T-helper 17 cell (primary cell): Measurements from ENCODE around the gene EIF4G3. TPM values are rescaled to one million over a fixed set of nuclear protein-coding genes. Genes with fewer than 3 reads are reported as not detected.
"Not testable (repeated sequence)": the region's sequence is repeated elsewhere in the genome, so short reads cannot be mapped to it uniquely, and the experiment has no call there.

Source experiments
- ATAC-seq: fragments of 150-1000 bp; cut with Tn5 transposase; 2 replicates; pipeline ENCODE4 v1.10.0; 2021; ENCODE audit warnings: mild to moderate bottlenecking, moderate library complexity
- DNase-seq, 3 donors: peaks; one replicate each; pipeline versions ENCODE4 v3.0.0 to v3.0.0-alpha.2; 2020 to 2021
- H3K9me3 ChIP-seq: one replicate; pipeline ENCODE4 v1.7.0; 2013; ENCODE audit warnings: low read length, mild to moderate bottlenecking; ENCODE audit not compliant: control insufficient read depth, poor library complexity, severe bottlenecking
- H3K27ac Mint-ChIP-seq: one replicate; pipeline ENCODE4 v1.8.0; 2022; ENCODE audit warnings: mild to moderate bottlenecking, moderate library complexity, mixed read lengths
- H3K27me3 Mint-ChIP-seq: one replicate; pipeline ENCODE4 v1.8.0; 2022; ENCODE audit warnings: mixed read lengths
- H3K36me3 Mint-ChIP-seq: one replicate; pipeline ENCODE4 v1.8.0; 2022; ENCODE audit warnings: low read depth, mixed read lengths
- H3K4me1 Mint-ChIP-seq: one replicate; pipeline ENCODE4 v1.8.0; 2022; ENCODE audit warnings: mild to moderate bottlenecking, mixed read lengths
- H3K4me3 Mint-ChIP-seq: one replicate; pipeline ENCODE4 v1.8.0; 2022; ENCODE audit warnings: mild to moderate bottlenecking, moderate library complexity, mixed read lengths
- total RNA-seq, 4 donors: library from RNA in 2 of 4; stranded (reverse) in 2 of 4; gene quantifications; one replicate each; pipeline ENCODE4 v1.2.3 and lab custom pipeline; 2022 to 2026

The EIF4G3 gene
- total RNA-seq, 2 donors from 2014 or later: 29.4 to 34.2 TPM

- Mint-ChIP-seq H3K4me1 (peaks cover 15% of the 10 kb centered on the region), H3K27ac (peak overlapping the region; percentile 45), H3K4me3 (no peak overlapping the region), H3K36me3 (peaks cover 9% of the 10 kb centered on the region), H3K27me3 (no peaks in the 10 kb centered on the region)
- ATAC-seq (no peak), DNase-seq (no peak)
- no peaks in the 10 kb centered on the region for H3K9me3 ChIP-seq
Measured at GRCh38 chr1:21157868-21158267, 18.8 kb downstream of the EIF4G3 start.

GRCh38 chr1:21157054-21157453, 19.6 kb downstream of the EIF4G3 start:
- no peaks in the 10 kb centered on the region for H3K9me3 ChIP-seq
- DNase-seq: no peak
- no peaks in the 10 kb centered on the region for H3K27me3 Mint-ChIP-seq
- H3K27ac Mint-ChIP-seq: peak overlapping the region; percentile 45
- peaks cover 15% of the 10 kb centered on the region for H3K4me1 Mint-ChIP-seq
- H3K4me3 Mint-ChIP-seq: no peak overlapping the region
- H3K36me3 Mint-ChIP-seq: peaks cover 9% of the 10 kb centered on the region
- ATAC-seq: no peak

- Mint-ChIP-seq H3K27me3 (no peaks in the 10 kb centered on the region), H3K4me3 (no peak overlapping the region), H3K4me1 (peaks cover 17% of the 10 kb centered on the region), H3K27ac (no peak overlapping the region), H3K36me3 (peaks cover 9% of the 10 kb centered on the region)
- DNase-seq (no peak), ATAC-seq (no peak)
- H3K9me3 ChIP-seq: no peaks in the 10 kb centered on the region
Measured at GRCh38 chr1:21156019-21156418, 20.7 kb downstream of the EIF4G3 start.

- Mint-ChIP-seq H3K4me1 (peaks cover 12% of the 10 kb centered on the region), H3K27ac (peak overlapping the region; percentile 39), H3K4me3 (no peak overlapping the region), H3K36me3 (peaks cover 5% of the 10 kb centered on the region), H3K27me3 (no peaks in the 10 kb centered on the region)
- ATAC-seq (no peak), DNase-seq (no peak)
- H3K9me3 ChIP-seq: no peaks in the 10 kb centered on the region
Measured at GRCh38 chr1:21154717-21155116, 22.0 kb downstream of the EIF4G3 start.

GRCh38 chr1:21153388-21153787, 23.3 kb downstream of the EIF4G3 start:
- DNase-seq: no peak
- peak overlapping the region; percentile 47 for H3K27ac Mint-ChIP-seq
- no peak overlapping the region for H3K4me3 Mint-ChIP-seq
- H3K27me3 Mint-ChIP-seq: no peaks in the 10 kb centered on the region
- ATAC-seq: no peak
- no peaks in the 10 kb centered on the region for H3K9me3 ChIP-seq
- peaks cover 13% of the 10 kb centered on the region for H3K4me1 Mint-ChIP-seq
- peaks cover 3% of the 10 kb centered on the region for H3K36me3 Mint-ChIP-seq

- Mint-ChIP-seq H3K27ac (no peak overlapping the region), H3K27me3 (no peaks in the 10 kb centered on the region), H3K4me1 (peaks cover 13% of the 10 kb centered on the region), H3K36me3 (peaks cover 3% of the 10 kb centered on the region), H3K4me3 (no peak overlapping the region)
- DNase-seq: no peak
- no peak for ATAC-seq
- no peaks in the 10 kb centered on the region for H3K9me3 ChIP-seq
Measured at GRCh38 chr1:21152423-21153100, 24.1 kb downstream of the EIF4G3 start.

- Mint-ChIP-seq H3K27ac (peak overlapping the region; percentile 11), H3K4me3 (no peak overlapping the region), H3K27me3 (no peaks in the 10 kb centered on the region), H3K36me3 (no peaks in the 10 kb centered on the region), H3K4me1 (peaks cover 5% of the 10 kb centered on the region)
- no peak for DNase-seq
- no peaks in the 10 kb centered on the region for H3K9me3 ChIP-seq
- ATAC-seq: no peak
Measured at GRCh38 chr1:21149855-21150432, 26.8 kb downstream of the EIF4G3 start.

- Mint-ChIP-seq H3K27me3 (no peaks in the 10 kb centered on the region), H3K27ac (peak overlapping the region; percentile 11), H3K36me3 (no peaks in the 10 kb centered on the region), H3K4me1 (peaks cover 5% of the 10 kb centered on the region), H3K4me3 (no peak overlapping the region)
- ATAC-seq (no peak), DNase-seq (no peak)
- H3K9me3 ChIP-seq: no peaks in the 10 kb centered on the region
Measured at GRCh38 chr1:21149430-21149854, 27.3 kb downstream of the EIF4G3 start.

GRCh38 chr1:21143752-21144151, 32.9 kb downstream of the EIF4G3 start:
- H3K9me3 ChIP-seq: no peaks in the 10 kb centered on the region
- Mint-ChIP-seq H3K36me3 (peaks cover 2% of the 10 kb centered on the region), H3K27ac (no peak overlapping the region), H3K27me3 (no peaks in the 10 kb centered on the region), H3K4me1 (no peaks in the 10 kb centered on the region), H3K4me3 (no peak overlapping the region)
- DNase-seq (no peak), ATAC-seq (no peak)

GRCh38 chr1:21143138-21143537, 33.6 kb downstream of the EIF4G3 start:
- Mint-ChIP-seq H3K36me3 (peaks cover 2% of the 10 kb centered on the region), H3K4me1 (peaks cover under 1% of the 10 kb centered on the region), H3K27ac (no peak overlapping the region), H3K4me3 (no peak overlapping the region), H3K27me3 (no peaks in the 10 kb centered on the region)
- DNase-seq (no peak), ATAC-seq (no peak)
- H3K9me3 ChIP-seq: no peaks in the 10 kb centered on the region

- Mint-ChIP-seq H3K27me3 (no peaks in the 10 kb centered on the region), H3K27ac (no peak overlapping the region), H3K4me3 (no peak overlapping the region), H3K36me3 (peaks cover 4% of the 10 kb centered on the region), H3K4me1 (peaks cover 5% of the 10 kb centered on the region)
- ATAC-seq (no peak), DNase-seq (no peak)
- no peaks in the 10 kb centered on the region for H3K9me3 ChIP-seq
Measured at GRCh38 chr1:21141030-21141429, 35.7 kb downstream of the EIF4G3 start.

GRCh38 chr1:21139601-21140000, 37.1 kb downstream of the EIF4G3 start:
- peaks cover 4% of the 10 kb centered on the region for H3K36me3 Mint-ChIP-seq
- peaks cover 5% of the 10 kb centered on the region for H3K4me1 Mint-ChIP-seq
- DNase-seq (no peak), ATAC-seq (no peak)
- H3K4me3 Mint-ChIP-seq: no peak overlapping the region
- H3K27me3 Mint-ChIP-seq: no peaks in the 10 kb centered on the region
- no peak overlapping the region for H3K27ac Mint-ChIP-seq
- no peaks in the 10 kb centered on the region for H3K9me3 ChIP-seq

- H3K4me3 Mint-ChIP-seq, DNase-seq, ATAC-seq, H3K9me3 ChIP-seq, H3K36me3 Mint-ChIP-seq, H3K27ac Mint-ChIP-seq, H3K4me1 Mint-ChIP-seq, H3K27me3 Mint-ChIP-seq: not testable (repeated sequence)
Measured at GRCh38 chr1:21136344-21136743, 40.4 kb downstream of the EIF4G3 start.

- H3K9me3 ChIP-seq: no peaks in the 10 kb centered on the region
- Mint-ChIP-seq H3K27me3 (no peaks in the 10 kb centered on the region), H3K4me3 (no peak overlapping the region), H3K4me1 (peaks cover 3% of the 10 kb centered on the region), H3K36me3 (peaks cover 3% of the 10 kb centered on the region), H3K27ac (no peak overlapping the region)
- no peak for DNase-seq
- no peak for ATAC-seq
Measured at GRCh38 chr1:21131200-21131599, 45.5 kb downstream of the EIF4G3 start.
